ENCODE results near the gene KDM2A. TPM values are rescaled to one million over a fixed set of nuclear protein-coding genes. Genes with fewer than 3 reads are reported as not detected.
A peak's percentile ranks its signal among the peaks of the same experiment; 100 is the strongest.

Gene KDM2A
- total RNA-seq, 1 donor from 2014 or later: 70.4 TPM

GRCh38 chr11:67240576-67241389 is 121.7 kb downstream of the KDM2A start:
- H3K27ac Mint-ChIP-seq (ENCODE audit: unreplicated experiment): peak overlapping the region; percentile 99
- H3K9me3 Mint-ChIP-seq (ENCODE audit: unreplicated experiment): no peaks in the 10 kb centered on the region
- H3K4me1 Mint-ChIP-seq (ENCODE audit: low read depth, unreplicated experiment): peaks cover 29% of the 10 kb centered on the region
- peak overlapping the region; percentile 98 for H3K4me3 ChIP-seq (ENCODE audit: insufficient read depth, low read depth, low read length)
- H3K79me2 ChIP-seq (ENCODE audit: insufficient read depth, low read length): peaks cover 70% of the 10 kb centered on the region
- DNase-seq (ENCODE audit: low read depth) (peak; percentile 53), FAIRE-seq (no peak)
- peak overlapping the region; percentile 92 for H3K27ac ChIP-seq (ENCODE audit: low read depth, low read length)
- H3K9me3 ChIP-seq (ENCODE audit: insufficient read depth, low read depth, low read length): no peaks in the 10 kb centered on the region
- peaks cover 23% of the 10 kb centered on the region for H3K36me3 ChIP-seq (ENCODE audit: insufficient read depth, low read length)
- H2AFZ ChIP-seq (ENCODE audit: low read depth, low read length): no peak overlapping the region
- peak overlapping the region; percentile 97 for H3K4me2 ChIP-seq (ENCODE audit: low read length)
- H3K27me3 ChIP-seq (ENCODE audit: insufficient read depth, low read length): no peaks in the 10 kb centered on the region
- peak overlapping the region; percentile 96 for H3K9ac ChIP-seq (ENCODE audit: low read length)
- H4K20me1 ChIP-seq (ENCODE audit: insufficient read depth, low read length): peaks cover 69% of the 10 kb centered on the region
- TF ChIP-seq CTCF (IDR thresholded peaks at IDR 0.05; ENCODE audit: insufficient read depth, low read depth, low read length) (no peak), EZH2 (IDR thresholded peaks at IDR 0.05; ENCODE audit: insufficient read depth, low read length) (no peak)
- peaks cover 18% of the 10 kb centered on the region for H3K36me3 Mint-ChIP-seq (ENCODE audit: low read depth, unreplicated experiment)
- H3K4me1 ChIP-seq (ENCODE audit: insufficient read depth, low read length): peaks cover 21% of the 10 kb centered on the region
- no peaks in the 10 kb centered on the region for H3K27me3 Mint-ChIP-seq (ENCODE audit: low read depth, unreplicated experiment)
- peak overlapping the region; percentile 100 for H3K4me3 Mint-ChIP-seq (ENCODE audit: unreplicated experiment)

GRCh38 chr11:67242548-67242947 is 123.5 kb downstream of the KDM2A start:
- Histone ChIP-seq H2AFZ (ENCODE audit: low read depth, low read length) (no peak overlapping the region), H3K4me2 (ENCODE audit: low read length) (peak overlapping the region; percentile 97), H3K9ac (ENCODE audit: low read length) (peak overlapping the region; percentile 37), H3K27ac (ENCODE audit: low read depth, low read length) (peak overlapping the region; percentile 92), H4K20me1 (ENCODE audit: insufficient read depth, low read length) (peaks cover 80% of the 10 kb centered on the region), H3K36me3 (ENCODE audit: insufficient read depth, low read length) (peaks cover 38% of the 10 kb centered on the region), H3K4me1 (ENCODE audit: insufficient read depth, low read length) (peaks cover 21% of the 10 kb centered on the region), H3K4me3 (ENCODE audit: insufficient read depth, low read depth, low read length) (peak overlapping the region; percentile 19), H3K9me3 (ENCODE audit: insufficient read depth, low read depth, low read length) (no peaks in the 10 kb centered on the region), H3K79me2 (ENCODE audit: insufficient read depth, low read length) (peaks cover 73% of the 10 kb centered on the region), H3K27me3 (ENCODE audit: insufficient read depth, low read length) (no peaks in the 10 kb centered on the region)
- FAIRE-seq (no peak), DNase-seq (ENCODE audit: low read depth) (no peak)
- H3K27me3 Mint-ChIP-seq (ENCODE audit: low read depth, unreplicated experiment): no peaks in the 10 kb centered on the region
- peak overlapping the region; percentile 100 for H3K4me3 Mint-ChIP-seq (ENCODE audit: unreplicated experiment)
- H3K9me3 Mint-ChIP-seq (ENCODE audit: unreplicated experiment): no peaks in the 10 kb centered on the region
- peaks cover 30% of the 10 kb centered on the region for H3K4me1 Mint-ChIP-seq (ENCODE audit: low read depth, unreplicated experiment)
- peaks cover 20% of the 10 kb centered on the region for H3K36me3 Mint-ChIP-seq (ENCODE audit: low read depth, unreplicated experiment)
- H3K27ac Mint-ChIP-seq (ENCODE audit: unreplicated experiment): no peak overlapping the region
- no peak for TF ChIP-seq EZH2 (IDR thresholded peaks at IDR 0.05; ENCODE audit: insufficient read depth, low read length)
- TF ChIP-seq CTCF (IDR thresholded peaks at IDR 0.05; ENCODE audit: insufficient read depth, low read depth, low read length): no peak

- Mint-ChIP-seq H3K9me3 (ENCODE audit: unreplicated experiment) (no peaks in the 10 kb centered on the region), H3K27ac (ENCODE audit: unreplicated experiment) (no peak overlapping the region), H3K27me3 (ENCODE audit: low read depth, unreplicated experiment) (no peaks in the 10 kb centered on the region), H3K36me3 (ENCODE audit: low read depth, unreplicated experiment) (peaks cover 20% of the 10 kb centered on the region), H3K4me1 (ENCODE audit: low read depth, unreplicated experiment) (peaks cover 30% of the 10 kb centered on the region), H3K4me3 (ENCODE audit: unreplicated experiment) (peak overlapping the region; percentile 100)
- DNase-seq (ENCODE audit: low read depth) (no peak), FAIRE-seq (no peak)
- Histone ChIP-seq H3K79me2 (ENCODE audit: insufficient read depth, low read length) (peaks cover 77% of the 10 kb centered on the region), H2AFZ (ENCODE audit: low read depth, low read length) (no peak overlapping the region), H3K27me3 (ENCODE audit: insufficient read depth, low read length) (no peaks in the 10 kb centered on the region), H4K20me1 (ENCODE audit: insufficient read depth, low read length) (peaks cover 85% of the 10 kb centered on the region), H3K27ac (ENCODE audit: low read depth, low read length) (no peak overlapping the region), H3K9me3 (ENCODE audit: insufficient read depth, low read depth, low read length) (no peaks in the 10 kb centered on the region), H3K9ac (ENCODE audit: low read length) (peak overlapping the region; percentile 37), H3K4me1 (ENCODE audit: insufficient read depth, low read length) (peaks cover 21% of the 10 kb centered on the region), H3K4me2 (ENCODE audit: low read length) (peak overlapping the region; percentile 97), H3K4me3 (ENCODE audit: insufficient read depth, low read depth, low read length) (no peak overlapping the region), H3K36me3 (ENCODE audit: insufficient read depth, low read length) (peaks cover 43% of the 10 kb centered on the region)
- TF ChIP-seq CTCF (IDR thresholded peaks at IDR 0.05; ENCODE audit: insufficient read depth, low read depth, low read length): no peak
- TF ChIP-seq EZH2 (IDR thresholded peaks at IDR 0.05; ENCODE audit: insufficient read depth, low read length): no peak
Measured at GRCh38 chr11:67243051-67243450, 124.0 kb downstream of the KDM2A start.

All from astrocyte (in vitro differentiated cells and primary cell).